Panc1 (cell line): ENCODE results near the gene HEMK1. TPM values are rescaled to one million over a fixed set of nuclear protein-coding genes. Genes with fewer than 3 reads are reported as not detected.

Experiments
- ATAC-seq: fragments of 200-7000 bp; cut with Tn5 transposase; 2 replicates; pipeline ENCODE4 v1.9.1; 2020; ENCODE audit warnings: mild to moderate bottlenecking, moderate library complexity
- Bru-seq: library from RNA; stranded (reverse); fragments of 400-500 nt; gene quantifications from one replicate; lab custom pipeline; 2021; lab: Mats Ljungman, UMichigan
- BruChase-seq, 2 experiments: library from RNA; stranded (reverse); fragments of 400-500 nt; gene quantifications; one replicate each; lab custom pipeline; 2021; lab: Mats Ljungman, UMichigan
- BruUV-seq: library from RNA; stranded (reverse); fragments of 400-500 nt; replicated peaks from 2 replicates; lab custom pipeline; 2021; lab: Mats Ljungman, UMichigan
- CTCF ChIA-PET: fragments of 300-600 bp; sonication (Branson Sonifier 250); formaldehyde crosslinking; loops from one replicate; lab custom pipeline; 2022; ENCODE audit warnings: antibody characterized with exemption; lab: Charles Lee
- POLR2A ChIA-PET: fragments of 300-600 bp; sonication (Branson Sonifier 250); formaldehyde crosslinking; loops from one replicate; lab custom pipeline; 2022; ENCODE audit warnings: antibody characterized with exemption; lab: Charles Lee
- DNase-seq: peaks from one replicate; pipeline ENCODE4 v3.0.0-alpha.2; 2010; ENCODE audit warnings: low read depth, low spot score
- H3K27ac ChIP-seq: 2 replicates; pipeline ENCODE4 v1.5.1; 2011; ENCODE audit warnings: mild to moderate bottlenecking, low read length, inconsistent platforms
- H3K27me3 ChIP-seq: fragments of 200-500 bp; sonication (Bioruptor generic); 2 replicates; pipeline ENCODE4 v1.6.0; 2014; ENCODE audit warnings: low read length, inconsistent platforms; ENCODE audit not compliant: control insufficient read depth, insufficient read depth
- H3K36me3 ChIP-seq: fragments of 200-500 bp; sonication (Bioruptor generic); 2 replicates; pipeline ENCODE4 v1.5.1; 2014; ENCODE audit warnings: inconsistent platforms, mild to moderate bottlenecking, low read length, moderate library complexity; ENCODE audit not compliant: control insufficient read depth, insufficient read depth
- H3K4me1 ChIP-seq: 2 replicates; pipeline ENCODE4 v1.5.1; 2011; ENCODE audit warnings: inconsistent platforms, mild to moderate bottlenecking, low read length, moderate library complexity; ENCODE audit not compliant: control insufficient read depth, insufficient read depth
- H3K4me3 ChIP-seq, 2 experiments: 2 replicates each; pipeline ENCODE4 v1.5.1; 2011 to 2012; ENCODE audit warnings: low read depth in 2 of 2, low read length in 2 of 2, mild to moderate bottlenecking in 2 of 2, inconsistent platforms in 1 of 2, moderate library complexity in 1 of 2
- H3K9me3 ChIP-seq: fragments of 200-500 bp; sonication (Bioruptor generic); 2 replicates; pipeline ENCODE4 v1.5.1; 2014; ENCODE audit warnings: low read depth, mild to moderate bottlenecking, inconsistent platforms, low read length, moderate library complexity; ENCODE audit not compliant: control insufficient read depth, insufficient read depth
- POLR2AphosphoS5 ChIP-seq: IDR thresholded peaks from 2 replicates; pipeline ENCODE4 v1.6.1; 2012; ENCODE audit warnings: mild to moderate bottlenecking, low read depth, low read length, moderate library complexity
- REST ChIP-seq, 2 experiments: IDR thresholded peaks; 2 replicates each; pipeline ENCODE4 v1.6.1; 2011 to 2012; ENCODE audit warnings: low read depth in 2 of 2, control low read depth in 1 of 2, low read length in 1 of 2, mild to moderate bottlenecking in 1 of 2, moderate library complexity in 1 of 2; ENCODE audit not compliant: insufficient read depth in 1 of 2
- SIN3A ChIP-seq: IDR thresholded peaks from 2 replicates; pipeline ENCODE4 v1.6.1; 2012; ENCODE audit warnings: low read depth, mild to moderate bottlenecking, low read length, moderate library complexity, borderline replicate concordance; ENCODE audit not compliant: insufficient read depth
- TCF7L2 ChIP-seq: IDR thresholded peaks from 2 replicates; pipeline ENCODE4 v1.6.1; 2011; ENCODE audit warnings: mild to moderate bottlenecking, low read depth, low read length, inconsistent platforms
- in situ Hi-C: cut with HindIII; loops from 2 replicates; pipeline ENCODE4 v1.10.0; 2016; ENCODE audit warnings: low sequenced_read_pairs, low pct_unique_long_range_greater_than_20kb
- intact Hi-C: fragments of 100-400 bp; cut with micrococcal nuclease; formaldehyde crosslinking; loops from one replicate; pipeline ENCODE4 v1.10.0; 2022; ENCODE audit not compliant: unreplicated experiment
- long read RNA-seq: library from polyadenylated mRNA; unstranded; transcript quantifications from one replicate; pipeline ENCODE4 v2.0.0, GENCODE V29; 2021; ENCODE audit not compliant: unreplicated experiment
- polyA plus RNA-seq: library from polyadenylated mRNA; unstranded; fragments of >200 nt; gene quantifications from one replicate; pipeline ENCODE4 v1.2.1, GENCODE V29; 2012; ENCODE audit warnings: missing spikeins; ENCODE audit not compliant: insufficient read length
- total RNA-seq: library from RNA; stranded (reverse); gene quantifications from one replicate; pipeline ENCODE4 v1.2.1, GENCODE V29; 2021; ENCODE audit not compliant: unreplicated experiment
- TF ChIP-seq, protein P1 (sequence below): fragments of 450-650 bp; IDR thresholded peaks from 2 replicates; pipeline ENCODE4 v1.5.1; 2017; ENCODE audit warnings: mild to moderate bottlenecking

Gene HEMK1, protein sequence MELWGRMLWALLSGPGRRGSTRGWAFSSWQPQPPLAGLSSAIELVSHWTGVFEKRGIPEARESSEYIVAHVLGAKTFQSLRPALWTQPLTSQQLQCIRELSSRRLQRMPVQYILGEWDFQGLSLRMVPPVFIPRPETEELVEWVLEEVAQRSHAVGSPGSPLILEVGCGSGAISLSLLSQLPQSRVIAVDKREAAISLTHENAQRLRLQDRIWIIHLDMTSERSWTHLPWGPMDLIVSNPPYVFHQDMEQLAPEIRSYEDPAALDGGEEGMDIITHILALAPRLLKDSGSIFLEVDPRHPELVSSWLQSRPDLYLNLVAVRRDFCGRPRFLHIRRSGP
- total RNA-seq, result 12.1 TPM
- polyA plus RNA-seq, result 12.5 TPM
- Bru-seq, nascent RNA, result percentile 48 among the genes with signal in this experiment
- percentile 52 among the genes with signal in this experiment for BruChase-seq, experiment 1, labeled RNA remaining after a 2-hour chase
- BruChase-seq, experiment 2, labeled RNA remaining after a 6-hour chase, result percentile 50 among the genes with signal in this experiment
- long read RNA-seq, full-length matches to known transcripts, result 3 of 11 reads
- long read RNA-seq, partial matches to known transcripts, result 1 of 11 reads
- long read RNA-seq, other reads (novel, unspliced or antisense), result 7 of 11 reads

GRCh38 chr3:50568947-50569749 is at the start of gene HEMK1:
Gene HEMK1 (plus strand): TSS chr3:50569522. CDS start chr3:50571105, 1,583 bp downstream.
- Histone ChIP-seq H3K4me3 (peak within 1 kb of the TSS; percentile 83 to 91), H3K9me3 (no peaks in the 10 kb centered on the region), H3K27me3 (no peaks in the 10 kb centered on the region), H3K27ac (peak within 1 kb of the TSS; percentile 84), H3K36me3 (peaks cover 3% of the 10 kb centered on the region; the same call in 1 of the 2 replicates), H3K4me1 (peaks cover 9% of the 10 kb centered on the region)
- peak; percentile 90 for ATAC-seq
- POLR2A ChIA-PET, result no interaction called here
- in situ Hi-C loops (no loop called here), intact Hi-C loops (no loop called here)
- TF ChIP-seq REST (IDR thresholded peaks at IDR 0.05; ENCODE audit: insufficient read depth in 1 of 2, low read depth in 2 of 2, low read length in 1 of 2) (no peak), POLR2AphosphoS5 (peak; percentile 71), TCF7L2 (no peak), SIN3A (peak; percentile 62; the same call in 1 of the 2 replicates)
- TF ChIP-seq, protein P1, sequence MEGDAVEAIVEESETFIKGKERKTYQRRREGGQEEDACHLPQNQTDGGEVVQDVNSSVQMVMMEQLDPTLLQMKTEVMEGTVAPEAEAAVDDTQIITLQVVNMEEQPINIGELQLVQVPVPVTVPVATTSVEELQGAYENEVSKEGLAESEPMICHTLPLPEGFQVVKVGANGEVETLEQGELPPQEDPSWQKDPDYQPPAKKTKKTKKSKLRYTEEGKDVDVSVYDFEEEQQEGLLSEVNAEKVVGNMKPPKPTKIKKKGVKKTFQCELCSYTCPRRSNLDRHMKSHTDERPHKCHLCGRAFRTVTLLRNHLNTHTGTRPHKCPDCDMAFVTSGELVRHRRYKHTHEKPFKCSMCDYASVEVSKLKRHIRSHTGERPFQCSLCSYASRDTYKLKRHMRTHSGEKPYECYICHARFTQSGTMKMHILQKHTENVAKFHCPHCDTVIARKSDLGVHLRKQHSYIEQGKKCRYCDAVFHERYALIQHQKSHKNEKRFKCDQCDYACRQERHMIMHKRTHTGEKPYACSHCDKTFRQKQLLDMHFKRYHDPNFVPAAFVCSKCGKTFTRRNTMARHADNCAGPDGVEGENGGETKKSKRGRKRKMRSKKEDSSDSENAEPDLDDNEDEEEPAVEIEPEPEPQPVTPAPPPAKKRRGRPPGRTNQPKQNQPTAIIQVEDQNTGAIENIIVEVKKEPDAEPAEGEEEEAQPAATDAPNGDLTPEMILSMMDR, result no peak
- BruUV-seq, result no TSS peak
- CTCF ChIA-PET, result interaction anchor here (0.6 kb wide), 2 partner anchors 20 to 811 kb away, joined by 3 to 4 read pairs; no protein-coding TSS in a partner anchor
- DNase-seq, result peak; percentile 61

DNA sequence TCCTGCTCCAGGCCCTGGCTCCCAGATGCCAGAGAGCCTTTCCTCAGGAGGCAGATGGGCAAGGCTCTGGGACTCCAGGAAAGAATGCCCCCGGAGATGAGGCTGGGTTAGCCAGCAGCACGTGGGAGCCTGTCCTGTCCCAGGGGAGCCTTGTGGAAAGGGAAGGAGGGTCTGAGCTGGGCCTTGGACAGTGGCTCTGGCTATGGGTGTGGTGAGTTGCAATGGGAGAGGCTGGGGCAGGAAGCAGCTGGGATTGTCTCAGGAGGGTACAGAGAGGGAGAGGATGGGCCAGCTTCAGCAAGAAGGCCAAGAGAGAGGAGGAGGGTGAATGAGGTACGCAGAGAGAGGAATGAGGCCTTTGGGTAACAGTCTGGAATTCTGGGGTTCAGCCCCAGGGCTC is 48.5 kb upstream of the HEMK1 start:
- no peak for ATAC-seq
- in situ Hi-C loops, result no loop called here
- H3K9me3 ChIP-seq, result no peaks in the 10 kb centered on the region
- no peak overlapping the region for H3K4me3 ChIP-seq
- TF ChIP-seq TCF7L2 (no peak), REST (IDR thresholded peaks at IDR 0.05; ENCODE audit: insufficient read depth in 1 of 2, low read depth in 2 of 2, low read length in 1 of 2) (no peak), SIN3A (no peak), POLR2AphosphoS5 (no peak)
- TF ChIP-seq, protein P1, result no peak
- no peaks in the 10 kb centered on the region for H3K4me1 ChIP-seq
- ChIA-PET POLR2A (no interaction called here), CTCF (interaction anchor here (0.6 kb wide), 1 partner anchor 20 kb away, joined by 3 read pairs; no protein-coding TSS in a partner anchor)
- H3K27ac ChIP-seq, result no peak overlapping the region
- intact Hi-C loops, result no loop called here
- DNase-seq, result no peak
- H3K27me3 ChIP-seq, result no peaks in the 10 kb centered on the region
- H3K36me3 ChIP-seq, result no peaks in the 10 kb centered on the region
- no TSS peak for BruUV-seq
